Measurements from ENCODE around the gene PHACTR1.
A peak's percentile ranks its signal among the peaks of the same experiment; 100 is the strongest.

The PHACTR1 gene

GRCh38 chr6:13048113-13048512 lies 331.5 kb downstream of the PHACTR1 start:
- TF ChIP-seq, protein P1, sequence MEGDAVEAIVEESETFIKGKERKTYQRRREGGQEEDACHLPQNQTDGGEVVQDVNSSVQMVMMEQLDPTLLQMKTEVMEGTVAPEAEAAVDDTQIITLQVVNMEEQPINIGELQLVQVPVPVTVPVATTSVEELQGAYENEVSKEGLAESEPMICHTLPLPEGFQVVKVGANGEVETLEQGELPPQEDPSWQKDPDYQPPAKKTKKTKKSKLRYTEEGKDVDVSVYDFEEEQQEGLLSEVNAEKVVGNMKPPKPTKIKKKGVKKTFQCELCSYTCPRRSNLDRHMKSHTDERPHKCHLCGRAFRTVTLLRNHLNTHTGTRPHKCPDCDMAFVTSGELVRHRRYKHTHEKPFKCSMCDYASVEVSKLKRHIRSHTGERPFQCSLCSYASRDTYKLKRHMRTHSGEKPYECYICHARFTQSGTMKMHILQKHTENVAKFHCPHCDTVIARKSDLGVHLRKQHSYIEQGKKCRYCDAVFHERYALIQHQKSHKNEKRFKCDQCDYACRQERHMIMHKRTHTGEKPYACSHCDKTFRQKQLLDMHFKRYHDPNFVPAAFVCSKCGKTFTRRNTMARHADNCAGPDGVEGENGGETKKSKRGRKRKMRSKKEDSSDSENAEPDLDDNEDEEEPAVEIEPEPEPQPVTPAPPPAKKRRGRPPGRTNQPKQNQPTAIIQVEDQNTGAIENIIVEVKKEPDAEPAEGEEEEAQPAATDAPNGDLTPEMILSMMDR (conservative IDR thresholded peaks at IDR 0.05; ENCODE audit: low read depth, low read length), result no peak
- H3K4me3 ChIP-seq (ENCODE audit: low read length), result no peak overlapping the region
- DNase-seq (ENCODE audit: low read depth), result no peak

DNA sequence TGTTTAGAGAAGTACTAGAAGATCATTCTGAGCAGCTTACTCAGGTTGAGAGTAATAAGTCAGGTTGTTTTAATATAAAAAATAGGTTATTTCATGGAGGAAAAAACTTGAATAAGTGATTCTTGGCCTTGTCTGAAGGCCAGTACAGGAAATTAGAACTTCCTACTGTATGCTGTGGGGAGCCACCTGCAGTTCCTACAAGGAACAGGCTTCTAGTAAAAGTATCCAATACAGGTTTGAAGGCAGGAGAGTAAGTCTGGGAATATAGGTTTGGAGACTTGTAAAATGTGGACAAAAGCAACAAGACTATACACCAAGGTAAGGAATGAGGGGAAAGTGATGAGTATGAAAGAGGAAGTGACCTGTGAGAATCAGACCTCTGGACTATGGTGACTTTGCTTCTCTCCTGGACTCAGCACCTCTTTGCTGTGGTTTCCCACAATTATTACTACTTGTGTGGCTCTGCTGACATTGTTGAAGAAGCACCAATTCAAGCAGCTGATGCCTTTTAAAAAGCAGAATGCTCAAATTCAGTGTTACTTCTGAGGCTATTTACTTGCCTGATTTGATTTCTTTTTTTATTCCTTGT lies 333.2 kb downstream of the PHACTR1 start:
- TF ChIP-seq, protein P1 (conservative IDR thresholded peaks at IDR 0.05; ENCODE audit: low read depth, low read length), result peak; percentile 6
- no peak overlapping the region for H3K4me3 ChIP-seq (ENCODE audit: low read length)
- no peak for DNase-seq (ENCODE audit: low read depth)

DNA sequence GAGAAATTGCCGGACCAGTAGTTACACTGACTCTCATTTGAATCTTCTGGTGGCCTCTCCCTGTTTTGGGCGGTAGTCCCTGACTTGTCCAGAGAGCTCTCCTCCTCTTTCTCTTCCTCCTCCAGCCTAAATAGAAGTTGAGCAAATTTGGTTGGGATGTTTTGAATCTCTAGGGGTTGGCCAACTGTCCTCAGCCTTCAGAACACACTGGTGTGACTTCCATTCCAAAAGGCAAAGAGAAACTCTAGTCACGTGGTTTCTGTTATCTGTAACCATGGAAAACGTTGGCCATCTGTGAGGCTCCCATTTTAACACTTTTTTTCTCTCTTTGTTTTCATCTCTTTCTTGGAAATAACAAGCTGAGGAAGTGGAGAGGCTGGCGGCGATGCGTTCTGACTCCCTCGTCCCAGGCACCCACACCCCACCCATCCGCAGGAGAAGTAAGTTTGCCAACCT lies 336.5 kb downstream of the PHACTR1 start:
- H3K4me3 ChIP-seq (ENCODE audit: low read length), result no peak overlapping the region
- TF ChIP-seq, protein P1 (conservative IDR thresholded peaks at IDR 0.05; ENCODE audit: low read depth, low read length), result no peak
- no peak for DNase-seq (ENCODE audit: low read depth)

- TF ChIP-seq, protein P1 (conservative IDR thresholded peaks at IDR 0.05; ENCODE audit: low read depth, low read length), result no peak
- H3K4me3 ChIP-seq (ENCODE audit: low read length), result no peak overlapping the region
- no peak for DNase-seq (ENCODE audit: low read depth)
These were observed 341.5 kb downstream of the PHACTR1 start for GRCh38 chr6:13058051-13058450.

DNA sequence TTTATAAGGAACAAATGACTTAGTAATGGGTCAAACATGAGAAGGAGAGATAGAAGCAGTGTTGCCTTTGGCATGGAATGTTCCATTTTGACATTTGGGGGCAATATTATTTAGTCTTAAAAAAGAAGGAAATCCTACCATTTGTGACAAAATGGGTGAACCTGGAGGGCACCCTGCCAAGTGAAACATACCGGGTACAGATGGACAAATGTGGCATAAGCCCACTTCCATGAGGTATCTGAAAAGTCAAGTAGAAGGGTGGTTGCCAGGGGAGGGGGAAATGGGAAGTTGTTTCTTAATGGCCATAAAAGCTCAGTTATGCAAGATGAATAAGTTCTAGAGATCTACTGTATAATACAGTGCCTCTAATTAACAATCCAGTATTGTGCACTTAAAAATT lies 342.5 kb downstream of the PHACTR1 start:
- no peak overlapping the region for H3K4me3 ChIP-seq (ENCODE audit: low read length)
- DNase-seq (ENCODE audit: low read depth), result no peak
- TF ChIP-seq, protein P1 (conservative IDR thresholded peaks at IDR 0.05; ENCODE audit: low read depth, low read length), result no peak

GRCh38 chr6:13063300-13063918 lies 346.8 kb downstream of the PHACTR1 start:
- H3K4me3 ChIP-seq (ENCODE audit: low read length), result no peak overlapping the region
- no peak for DNase-seq (ENCODE audit: low read depth)
- TF ChIP-seq, protein P1 (conservative IDR thresholded peaks at IDR 0.05; ENCODE audit: low read depth, low read length), result no peak

GRCh38 chr6:13065581-13065980 lies 349.0 kb downstream of the PHACTR1 start:
- TF ChIP-seq, protein P1 (conservative IDR thresholded peaks at IDR 0.05; ENCODE audit: low read depth, low read length), result no peak
- H3K4me3 ChIP-seq (ENCODE audit: low read length), result no peak overlapping the region
- DNase-seq (ENCODE audit: low read depth), result no peak
